RWPE2 (cell line): Measurements from ENCODE around the gene MGAT4C.

Experiments used
- ATAC-seq: fragments of 200-7000 bp; cut with Tn5 transposase; 3 replicates; pipeline ENCODE4 v1.9.1; 2021; ENCODE audit warnings: low read depth
- DNase-seq: peaks from one replicate; pipeline ENCODE4 v3.0.0-alpha.2; 2020; ENCODE audit warnings: low spot score
- H3K27ac ChIP-seq: fragments of 450-650 bp; 2 replicates; pipeline ENCODE4 v1.5.1; 2017; ENCODE audit warnings: mild to moderate bottlenecking; ENCODE audit not compliant: poor library complexity, severe bottlenecking
- H3K27me3 ChIP-seq: fragments of 250-450 bp; sonication (Bioruptor Pico); 2 replicates; pipeline ENCODE4 v1.5.1; 2021; ENCODE audit warnings: mild to moderate bottlenecking, moderate library complexity; ENCODE audit not compliant: insufficient read depth, poor library complexity, severe bottlenecking
- H3K36me3 ChIP-seq: fragments of 250-450 bp; sonication (Bioruptor Pico); 2 replicates; pipeline ENCODE4 v1.5.1; 2020; ENCODE audit warnings: low read depth, mild to moderate bottlenecking, moderate library complexity
- H3K4me1 ChIP-seq: fragments of 250-450 bp; sonication (Bioruptor Pico); 2 replicates; pipeline ENCODE4 v1.5.1; 2021; ENCODE audit warnings: mild to moderate bottlenecking, moderate library complexity; ENCODE audit not compliant: insufficient read depth, poor library complexity, severe bottlenecking
- H3K4me3 ChIP-seq: fragments of 250-450 bp; sonication (Bioruptor Pico); 2 replicates; pipeline ENCODE4 v1.5.1; 2021; ENCODE audit warnings: mild to moderate bottlenecking, moderate library complexity; ENCODE audit not compliant: severe bottlenecking
- H3K9me3 ChIP-seq: fragments of 250-450 bp; sonication (Bioruptor Pico); 2 replicates; pipeline ENCODE4 v1.5.1; 2021; ENCODE audit warnings: mild to moderate bottlenecking, moderate library complexity; ENCODE audit not compliant: severe bottlenecking
- TF ChIP-seq, protein P1 (sequence below): fragments of 450-650 bp; IDR thresholded peaks from one replicate; pipeline ENCODE4 v1.5.1; 2017; ENCODE audit warnings: mild to moderate bottlenecking, moderate library complexity; ENCODE audit not compliant: poor library complexity, severe bottlenecking

The MGAT4C gene

DNA sequence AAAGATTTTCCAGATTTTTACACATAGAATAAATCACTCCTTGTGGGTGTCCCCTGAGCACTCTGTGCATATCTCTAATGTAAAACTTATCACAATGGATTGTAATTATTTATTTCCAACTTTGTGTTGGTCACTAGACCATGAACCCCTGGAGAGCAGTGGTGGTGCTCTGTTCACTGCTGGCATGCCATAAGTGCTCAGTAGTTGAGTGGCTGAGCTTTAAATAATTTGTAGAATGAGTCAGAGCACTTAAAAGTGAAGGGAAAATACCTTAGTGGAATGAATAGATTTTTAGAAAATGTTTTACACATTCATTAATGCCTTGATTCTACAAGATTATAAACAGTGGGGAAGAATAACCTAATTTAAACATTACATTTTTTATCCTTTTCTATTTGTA lies 6.3 kb downstream of the MGAT4C start:
- ATAC-seq (no peak), DNase-seq (no peak)
- Histone ChIP-seq H3K27ac (no peak overlapping the region), H3K9me3 (no peaks in the 10 kb centered on the region), H3K4me1 (no peaks in the 10 kb centered on the region), H3K27me3 (no peaks in the 10 kb centered on the region), H3K4me3 (no peak overlapping the region), H3K36me3 (no peaks in the 10 kb centered on the region)
- TF ChIP-seq, protein P1, sequence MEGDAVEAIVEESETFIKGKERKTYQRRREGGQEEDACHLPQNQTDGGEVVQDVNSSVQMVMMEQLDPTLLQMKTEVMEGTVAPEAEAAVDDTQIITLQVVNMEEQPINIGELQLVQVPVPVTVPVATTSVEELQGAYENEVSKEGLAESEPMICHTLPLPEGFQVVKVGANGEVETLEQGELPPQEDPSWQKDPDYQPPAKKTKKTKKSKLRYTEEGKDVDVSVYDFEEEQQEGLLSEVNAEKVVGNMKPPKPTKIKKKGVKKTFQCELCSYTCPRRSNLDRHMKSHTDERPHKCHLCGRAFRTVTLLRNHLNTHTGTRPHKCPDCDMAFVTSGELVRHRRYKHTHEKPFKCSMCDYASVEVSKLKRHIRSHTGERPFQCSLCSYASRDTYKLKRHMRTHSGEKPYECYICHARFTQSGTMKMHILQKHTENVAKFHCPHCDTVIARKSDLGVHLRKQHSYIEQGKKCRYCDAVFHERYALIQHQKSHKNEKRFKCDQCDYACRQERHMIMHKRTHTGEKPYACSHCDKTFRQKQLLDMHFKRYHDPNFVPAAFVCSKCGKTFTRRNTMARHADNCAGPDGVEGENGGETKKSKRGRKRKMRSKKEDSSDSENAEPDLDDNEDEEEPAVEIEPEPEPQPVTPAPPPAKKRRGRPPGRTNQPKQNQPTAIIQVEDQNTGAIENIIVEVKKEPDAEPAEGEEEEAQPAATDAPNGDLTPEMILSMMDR: no peak

DNA sequence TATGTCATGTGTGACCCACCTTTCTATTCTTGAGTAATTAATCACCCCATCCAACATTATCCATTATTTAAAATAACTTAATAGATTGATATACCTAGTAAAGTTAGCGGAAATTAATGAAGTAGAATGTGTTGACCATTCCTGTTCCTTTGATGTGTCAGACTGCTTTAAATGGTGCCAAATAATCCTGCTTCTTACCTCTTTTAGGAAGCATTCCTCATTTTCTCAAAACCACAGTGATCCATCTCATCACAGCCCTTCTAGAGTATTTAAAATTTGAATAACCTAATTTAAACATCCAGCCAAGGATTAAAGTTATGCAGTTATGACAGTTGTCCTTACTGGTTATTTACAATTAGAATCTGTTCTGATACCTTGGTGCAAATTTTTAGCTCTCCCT lies 6.9 kb downstream of the MGAT4C start:
- no peaks in the 10 kb centered on the region for H3K36me3 ChIP-seq
- no peak overlapping the region for H3K4me3 ChIP-seq
- TF ChIP-seq, protein P1: no peak
- no peaks in the 10 kb centered on the region for H3K27me3 ChIP-seq
- no peaks in the 10 kb centered on the region for H3K4me1 ChIP-seq
- no peaks in the 10 kb centered on the region for H3K9me3 ChIP-seq
- no peak for ATAC-seq
- DNase-seq: no peak
- H3K27ac ChIP-seq: no peak overlapping the region

DNA sequence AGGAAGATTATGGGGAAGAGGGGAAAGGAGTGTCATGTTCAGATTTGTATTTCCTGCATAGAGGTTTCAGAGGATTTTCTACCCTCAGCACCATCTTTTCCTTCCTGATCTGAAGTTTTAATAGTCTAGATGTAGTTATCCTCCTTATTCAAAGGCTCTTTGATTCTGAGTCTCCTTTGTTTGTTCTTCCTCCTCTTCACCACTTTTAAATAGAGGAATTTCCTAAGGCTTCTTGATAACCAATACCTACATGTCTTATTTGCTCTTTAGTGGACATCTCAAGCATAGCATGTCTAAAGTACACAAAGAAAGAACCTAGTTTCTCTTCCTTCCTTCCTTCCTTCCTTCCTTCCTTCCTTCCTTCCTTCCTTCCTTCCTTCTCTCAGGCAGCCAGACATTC lies 8.3 kb downstream of the MGAT4C start:
- no peak for DNase-seq
- TF ChIP-seq, protein P1: no peak
- H3K4me3 ChIP-seq: no peak overlapping the region
- no peaks in the 10 kb centered on the region for H3K27me3 ChIP-seq
- no peak for ATAC-seq
- no peaks in the 10 kb centered on the region for H3K4me1 ChIP-seq
- H3K36me3 ChIP-seq: no peaks in the 10 kb centered on the region
- H3K27ac ChIP-seq: no peak overlapping the region
- H3K9me3 ChIP-seq: no peaks in the 10 kb centered on the region

DNA sequence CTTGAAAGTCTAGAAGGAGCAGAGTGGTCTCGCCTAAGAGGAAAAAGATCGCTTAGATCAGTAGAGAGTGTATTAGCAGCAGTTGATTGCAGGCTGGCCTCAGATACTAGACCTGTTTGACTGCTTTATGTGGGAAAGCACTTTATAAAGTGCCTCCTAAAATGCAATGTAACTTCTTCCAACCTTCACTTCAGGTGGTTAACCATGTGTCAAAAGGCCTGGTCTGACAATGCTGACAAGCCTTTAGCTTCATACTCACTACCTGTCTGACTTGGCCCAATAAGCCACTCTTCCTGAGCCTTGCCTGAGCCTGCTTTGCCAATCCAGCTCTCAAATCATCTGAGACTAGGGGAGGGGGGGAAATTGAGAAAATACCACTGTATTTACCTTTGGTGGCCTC lies 14.6 kb downstream of the MGAT4C start:
- Histone ChIP-seq H3K27ac (no peak overlapping the region), H3K27me3 (no peaks in the 10 kb centered on the region), H3K4me1 (no peaks in the 10 kb centered on the region), H3K9me3 (no peaks in the 10 kb centered on the region), H3K36me3 (no peaks in the 10 kb centered on the region), H3K4me3 (no peak overlapping the region)
- DNase-seq (no peak), ATAC-seq (no peak)
- TF ChIP-seq, protein P1: no peak

DNA sequence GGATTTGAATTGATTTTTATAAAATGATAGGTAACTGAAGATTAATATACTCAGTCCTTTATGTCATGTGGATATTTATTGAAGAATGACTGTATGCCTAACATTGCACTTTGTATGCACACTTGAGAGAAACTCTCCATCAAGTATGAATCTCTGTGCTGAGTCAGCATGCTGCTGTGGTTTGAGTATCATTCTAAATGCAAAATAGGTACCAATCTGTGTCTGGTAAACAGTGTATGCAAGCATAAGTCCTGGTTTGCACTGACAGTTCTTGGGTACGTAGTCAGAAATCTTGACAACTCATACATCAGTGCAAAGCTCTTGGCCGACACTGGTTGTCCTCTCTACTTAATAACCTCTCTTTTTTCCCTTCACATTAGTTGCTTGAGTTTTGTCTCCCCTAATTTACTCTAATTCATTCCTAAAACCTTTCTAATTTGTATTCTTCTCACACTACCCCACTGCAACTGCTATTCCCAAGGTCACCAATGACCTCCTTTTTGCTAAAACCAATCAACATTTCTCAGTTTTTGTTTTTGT lies 21.8 kb downstream of the MGAT4C start:
- H3K9me3 ChIP-seq: no peaks in the 10 kb centered on the region
- H3K27me3 ChIP-seq: no peaks in the 10 kb centered on the region
- TF ChIP-seq, protein P1: no peak
- ATAC-seq: no peak
- H3K36me3 ChIP-seq: no peaks in the 10 kb centered on the region
- DNase-seq: no peak
- no peak overlapping the region for H3K27ac ChIP-seq
- H3K4me1 ChIP-seq: no peaks in the 10 kb centered on the region
- H3K4me3 ChIP-seq: no peak overlapping the region
